SH-SY5Y (cell line): ENCODE results near the gene LDB2.
A peak's percentile ranks its signal among the peaks of the same experiment; 100 is the strongest.

ENCODE experiments used
- GATA2 ChIP-seq: IDR thresholded peaks from 2 replicates; pipeline ENCODE4 v1.6.1; 2011; ENCODE audit warnings: mild to moderate bottlenecking, low read depth, low read length
- GATA3 ChIP-seq: IDR thresholded peaks from 2 replicates; pipeline ENCODE4 v1.6.1; 2011; ENCODE audit warnings: low read depth, mild to moderate bottlenecking, low read length, moderate library complexity

Gene LDB2

GRCh38 chr4:16897991-16898827 is at the start of gene LDB2:
Gene LDB2, minus strand, starts transcription at chr4:16898645.
- TF ChIP-seq GATA3 (no peak), GATA2 (no peak)

- TF ChIP-seq GATA2, result no peak
- TF ChIP-seq GATA3, result no peak
Observed at GRCh38 chr4:16942491-16942890, 44.0 kb upstream of the LDB2 start.

- peak; percentile 49; the same call in 1 of the 2 replicates for TF ChIP-seq GATA2
- TF ChIP-seq GATA3, result peak; percentile 19; the same call in 1 of the 2 replicates
Observed at GRCh38 chr4:16939178-16939577, 40.7 kb upstream of the LDB2 start.

- TF ChIP-seq GATA2 (peak; percentile 8), GATA3 (no peak)
Observed at GRCh38 chr4:16938512-16939040, 40.1 kb upstream of the LDB2 start.

GRCh38 chr4:16931339-16932305 is 33.2 kb upstream of the LDB2 start:
- TF ChIP-seq GATA3, result no peak
- TF ChIP-seq GATA2, result no peak

- TF ChIP-seq GATA3 (no peak), GATA2 (no peak)
Observed at GRCh38 chr4:16926214-16926613, 27.8 kb upstream of the LDB2 start.

GRCh38 chr4:16916719-16917337 is 18.4 kb upstream of the LDB2 start:
- no peak for TF ChIP-seq GATA2
- TF ChIP-seq GATA3, result no peak

GRCh38 chr4:16916031-16916430 is 17.6 kb upstream of the LDB2 start:
- no peak for TF ChIP-seq GATA3

- no peak for TF ChIP-seq GATA2
- no peak for TF ChIP-seq GATA3
Observed at GRCh38 chr4:16914208-16914607, 15.8 kb upstream of the LDB2 start.

- TF ChIP-seq GATA3, result no peak
- no peak for TF ChIP-seq GATA2
Observed at GRCh38 chr4:16912896-16913295, 14.5 kb upstream of the LDB2 start.

- TF ChIP-seq GATA3 (no peak), GATA2 (no peak)
Observed at GRCh38 chr4:16909281-16909680, 10.8 kb upstream of the LDB2 start.

- TF ChIP-seq GATA2 (no peak), GATA3 (no peak)
Observed at GRCh38 chr4:16908377-16909021, 10.1 kb upstream of the LDB2 start.

GRCh38 chr4:16900325-16900724 is 1.9 kb upstream of the LDB2 start:
- TF ChIP-seq GATA3, result no peak
- TF ChIP-seq GATA2, result no peak
